Measurements from ENCODE around the gene ZNF385D. TPM values are rescaled to one million over a fixed set of nuclear protein-coding genes. Genes with fewer than 3 reads are reported as not detected.
A peak's percentile ranks its signal among the peaks of the same experiment; 100 is the strongest.

The ZNF385D gene
- total RNA-seq, 3 donors from 2014 or later: 3.2 to 4.3 (median 3.8) TPM

- Histone ChIP-seq H3K27me3 (no peaks in the 10 kb centered on the region), H3K4me1 (no peaks in the 10 kb centered on the region), H3K4me3 (no peak overlapping the region), H3K36me3 (no peaks in the 10 kb centered on the region), H3K27ac (no peak overlapping the region), H3K9me3 (peaks cover 0 to 3% of the 10 kb centered on the region in 2 donors)
- DNase-seq (ENCODE audit: low spot score in 2 of 2): no peak
- TF ChIP-seq CTCF (IDR thresholded peaks at IDR 0.05): no peak
- no peak for TF ChIP-seq POLR2AphosphoS5 (IDR thresholded peaks at IDR 0.05)
- no peak for TF ChIP-seq POLR2A (IDR thresholded peaks at IDR 0.05)
- intact Hi-C loops (cut with DNase I; ENCODE audit: low total_unique reads): no loop called here
Observed at GRCh38 chr3:21715662-21716061, 35.3 kb downstream of the ZNF385D start.

- DNase-seq (ENCODE audit: low spot score in 2 of 2): peak; percentile 56 to 88
- no peak for TF ChIP-seq POLR2A (IDR thresholded peaks at IDR 0.05)
- TF ChIP-seq POLR2AphosphoS5 (IDR thresholded peaks at IDR 0.05): peak in 1 of 3 donors; percentile 45
- H3K27me3 ChIP-seq: no peaks in the 10 kb centered on the region
Observed at GRCh38 chr3:21705769-21706168, 45.2 kb downstream of the ZNF385D start.

GRCh38 chr3:21704796-21705195 is 46.2 kb downstream of the ZNF385D start:
- H3K36me3 ChIP-seq: no peaks in the 10 kb centered on the region
- intact Hi-C loops (cut with DNase I; ENCODE audit: low total_unique reads): no loop called here
- H3K27ac ChIP-seq: peak overlapping the region in 1 of 2 donors; percentile 60
- no peaks in the 10 kb centered on the region for H3K4me1 ChIP-seq
- no peaks in the 10 kb centered on the region for H3K9me3 ChIP-seq
- TF ChIP-seq CTCF (IDR thresholded peaks at IDR 0.05): no peak
- TF ChIP-seq POLR2A (IDR thresholded peaks at IDR 0.05): no peak
- TF ChIP-seq POLR2AphosphoS5 (IDR thresholded peaks at IDR 0.05): no peak
- no peak overlapping the region for H3K4me3 ChIP-seq
- no peak for DNase-seq (ENCODE audit: low spot score in 2 of 2)
- H3K27me3 ChIP-seq: no peaks in the 10 kb centered on the region

More at GRCh38 chr3:21705769-21706168, 45.2 kb downstream of the ZNF385D start:
- Histone ChIP-seq H3K9me3 (no peaks in the 10 kb centered on the region), H3K4me3 (peak overlapping the region in 1 of 3 donors; percentile 8), H3K36me3 (no peaks in the 10 kb centered on the region), H3K27ac (peak overlapping the region; percentile 58 to 60), H3K4me1 (no peaks in the 10 kb centered on the region)
- intact Hi-C loops (cut with DNase I; ENCODE audit: low total_unique reads): no loop called here

GRCh38 chr3:21703291-21703690 is 47.7 kb downstream of the ZNF385D start:
- no peak for DNase-seq (ENCODE audit: low spot score in 2 of 2)

GRCh38 chr3:21697707-21698106 is 53.3 kb downstream of the ZNF385D start:
- TF ChIP-seq POLR2AphosphoS5 (IDR thresholded peaks at IDR 0.05): no peak
- no peak for TF ChIP-seq CTCF (IDR thresholded peaks at IDR 0.05)
- TF ChIP-seq POLR2A (IDR thresholded peaks at IDR 0.05): no peak
- no peak for DNase-seq (ENCODE audit: low spot score in 2 of 2)
- H3K27ac ChIP-seq: no peak overlapping the region
- intact Hi-C loops (cut with DNase I; ENCODE audit: low total_unique reads): no loop called here
- H3K36me3 ChIP-seq: no peaks in the 10 kb centered on the region
- no peaks in the 10 kb centered on the region for H3K9me3 ChIP-seq
- no peaks in the 10 kb centered on the region for H3K4me1 ChIP-seq
- H3K4me3 ChIP-seq: no peak overlapping the region
- no peaks in the 10 kb centered on the region for H3K27me3 ChIP-seq

More at GRCh38 chr3:21703291-21703690, 47.7 kb downstream of the ZNF385D start:
- no peaks in the 10 kb centered on the region for H3K27me3 ChIP-seq
- no peak overlapping the region for H3K4me3 ChIP-seq
- H3K4me1 ChIP-seq: no peaks in the 10 kb centered on the region
- TF ChIP-seq CTCF (IDR thresholded peaks at IDR 0.05) (no peak), POLR2A (IDR thresholded peaks at IDR 0.05) (no peak), POLR2AphosphoS5 (IDR thresholded peaks at IDR 0.05) (no peak)
- no peaks in the 10 kb centered on the region for H3K36me3 ChIP-seq
- H3K27ac ChIP-seq: no peak overlapping the region
- H3K9me3 ChIP-seq: no peaks in the 10 kb centered on the region
- intact Hi-C loops (cut with DNase I; ENCODE audit: low total_unique reads): no loop called here

- H3K9me3 ChIP-seq: no peaks in the 10 kb centered on the region
- no peaks in the 10 kb centered on the region for H3K4me1 ChIP-seq
- TF ChIP-seq CTCF (IDR thresholded peaks at IDR 0.05): no peak
- no peak for TF ChIP-seq POLR2A (IDR thresholded peaks at IDR 0.05)
- no peak for TF ChIP-seq POLR2AphosphoS5 (IDR thresholded peaks at IDR 0.05)
- intact Hi-C loops (cut with DNase I; ENCODE audit: low total_unique reads): no loop called here
- no peak overlapping the region for H3K27ac ChIP-seq
- no peak for DNase-seq (ENCODE audit: low spot score in 2 of 2)
- no peak overlapping the region for H3K4me3 ChIP-seq
- H3K27me3 ChIP-seq: no peaks in the 10 kb centered on the region
- H3K36me3 ChIP-seq: no peaks in the 10 kb centered on the region
Observed at GRCh38 chr3:21694506-21694905, 56.5 kb downstream of the ZNF385D start.
